Left lung (tissue), 10 donors: ENCODE measurements around the gene CHPF2. TPM values are rescaled to one million over a fixed set of nuclear protein-coding genes. Genes with fewer than 3 reads are reported as not detected.

Experiments used
- ATAC-seq: fragments of 200-7000 bp; cut with Tn5 transposase; one replicate; pipeline ENCODE4 v1.9.1; 2020; ENCODE audit warnings: moderate library complexity
- DNase-seq, 4 donors: peaks; one replicate each; pipeline ENCODE4 v3.0.0-alpha.2; 2013 to 2020
- H3K27ac ChIP-seq, 2 donors: fragments of 200-600 bp; sonication (generic) in 1 of 2; one replicate each; pipeline versions ENCODE4 v1.5.0 to v1.8.0; 2020 to 2021
- H3K27me3 ChIP-seq, 2 donors: fragments of 200-600 bp; sonication (generic) in 1 of 2; one replicate each; pipeline versions ENCODE4 v1.5.0 to v1.8.0; 2020 to 2021
- H3K36me3 ChIP-seq, 2 donors: fragments of 200-600 bp; sonication (generic) in 1 of 2; one replicate each; pipeline versions ENCODE4 v1.5.0 to v1.8.0; 2020 to 2021
- H3K4me1 ChIP-seq, 2 donors: fragments of 200-600 bp; one replicate each; pipeline ENCODE4 v1.8.0; 2021
- H3K4me3 ChIP-seq, 2 donors: fragments of 200-600 bp; sonication (generic) in 1 of 2; one replicate each; pipeline versions ENCODE4 v1.5.0 to v1.8.0; 2020 to 2021; ENCODE audit warnings: mild to moderate bottlenecking in 1 of 2
- H3K9me3 ChIP-seq, 2 donors: fragments of 200-600 bp; sonication (generic) in 1 of 2; one replicate each; pipeline versions ENCODE4 v1.5.0 to v1.8.0; 2020 to 2021
- intact Hi-C, 2 donors: fragments of 100-400 bp; cut with DNase I; formaldehyde crosslinking; loops; one replicate each; pipeline versions ENCODE4 v1.11.2 to v1.14.2; 2022
- polyA plus RNA-seq, 6 donors: library from polyadenylated mRNA; unstranded; fragments of 120-200 nt; gene quantifications; one replicate each; pipeline ENCODE4 v1.2.1, GENCODE V29; 2013; ENCODE audit not compliant: insufficient read length in 6 of 6
- total RNA-seq, 2 donors: library from RNA; stranded (reverse); fragmentation: NEBNext Ultra II Directional; extraction: Animal tissue kit (Norgen Biotek cat#: 25700); gene quantifications; one replicate each; pipeline ENCODE4 v1.2.1, GENCODE V29; 2021
- TF ChIP-seq, protein P1 (sequence below), 2 donors: fragments of 200-600 bp; sonication (generic) in 1 of 2; IDR thresholded peaks; one replicate each; pipeline versions ENCODE4 v1.5.0 to v1.8.0; 2021; ENCODE audit warnings: antibody characterized with exemption in 2 of 2
- donor health status: DM: no; HTN: yes; CAD: no.
- donor health status: DM: no; HTN: no; CAD: no.

The CHPF2 gene
- total and polyA plus RNA-seq, 8 donors, result 18.1 to 53.8 (median 23.0) TPM

DNA sequence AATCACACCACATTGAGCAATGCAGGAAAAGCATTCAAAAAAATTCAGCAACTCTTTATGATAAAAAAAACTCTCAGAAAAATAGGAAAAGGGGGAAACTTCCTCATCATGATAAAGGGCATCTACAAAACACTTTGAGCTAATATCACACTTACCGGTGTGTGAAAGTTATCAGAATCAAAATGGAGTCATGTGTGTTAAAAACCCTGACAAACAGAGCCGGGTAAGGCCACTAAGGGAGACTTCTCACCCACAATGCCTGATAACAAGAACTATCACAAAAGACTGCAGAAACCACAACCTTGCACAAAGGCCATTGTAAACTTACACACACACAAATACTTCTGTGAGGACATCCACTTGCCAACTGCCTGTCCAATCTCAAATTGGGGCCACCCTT lies 51.0 kb downstream of the CHPF2 start:
- intact Hi-C loops, result no loop called here
- no peak for DNase-seq
- H3K36me3 ChIP-seq, result no peaks in the 10 kb centered on the region
- no peak for ATAC-seq
- no peak overlapping the region for H3K4me3 ChIP-seq
- H3K27me3 ChIP-seq, result peaks cover 5 to 49% of the 10 kb centered on the region in 2 donors
- TF ChIP-seq, protein P1, sequence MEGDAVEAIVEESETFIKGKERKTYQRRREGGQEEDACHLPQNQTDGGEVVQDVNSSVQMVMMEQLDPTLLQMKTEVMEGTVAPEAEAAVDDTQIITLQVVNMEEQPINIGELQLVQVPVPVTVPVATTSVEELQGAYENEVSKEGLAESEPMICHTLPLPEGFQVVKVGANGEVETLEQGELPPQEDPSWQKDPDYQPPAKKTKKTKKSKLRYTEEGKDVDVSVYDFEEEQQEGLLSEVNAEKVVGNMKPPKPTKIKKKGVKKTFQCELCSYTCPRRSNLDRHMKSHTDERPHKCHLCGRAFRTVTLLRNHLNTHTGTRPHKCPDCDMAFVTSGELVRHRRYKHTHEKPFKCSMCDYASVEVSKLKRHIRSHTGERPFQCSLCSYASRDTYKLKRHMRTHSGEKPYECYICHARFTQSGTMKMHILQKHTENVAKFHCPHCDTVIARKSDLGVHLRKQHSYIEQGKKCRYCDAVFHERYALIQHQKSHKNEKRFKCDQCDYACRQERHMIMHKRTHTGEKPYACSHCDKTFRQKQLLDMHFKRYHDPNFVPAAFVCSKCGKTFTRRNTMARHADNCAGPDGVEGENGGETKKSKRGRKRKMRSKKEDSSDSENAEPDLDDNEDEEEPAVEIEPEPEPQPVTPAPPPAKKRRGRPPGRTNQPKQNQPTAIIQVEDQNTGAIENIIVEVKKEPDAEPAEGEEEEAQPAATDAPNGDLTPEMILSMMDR (IDR thresholded peaks at IDR 0.05), result no peak
- no peaks in the 10 kb centered on the region for H3K4me1 ChIP-seq
- no peaks in the 10 kb centered on the region for H3K9me3 ChIP-seq
- no peak overlapping the region for H3K27ac ChIP-seq

DNA sequence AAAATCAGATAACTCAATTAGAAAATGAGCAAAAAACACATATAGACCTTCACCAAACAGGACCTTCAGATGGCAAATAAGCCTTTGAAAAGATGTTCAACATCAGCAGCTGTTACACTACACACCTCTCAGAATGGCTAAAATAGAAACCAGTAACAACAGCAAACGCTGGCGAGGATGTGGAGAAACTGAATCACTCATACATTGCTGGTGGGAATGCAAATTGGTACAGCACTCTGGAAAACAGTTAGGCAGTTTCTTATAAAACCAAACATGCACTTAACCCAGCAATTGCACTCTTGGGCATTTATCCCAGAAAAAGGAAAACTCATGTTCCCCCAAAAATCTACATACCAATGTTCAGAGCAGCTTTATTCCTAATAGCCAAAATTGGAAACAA lies 53.9 kb downstream of the CHPF2 start:
- TF ChIP-seq, protein P1 (IDR thresholded peaks at IDR 0.05), result no peak
- H3K27ac ChIP-seq, result no peak overlapping the region
- H3K36me3 ChIP-seq, result no peaks in the 10 kb centered on the region
- ATAC-seq (peak; percentile 48), DNase-seq (no peak)
- H3K4me1 ChIP-seq, result peaks cover 0 to 5% of the 10 kb centered on the region in 2 donors
- no peaks in the 10 kb centered on the region for H3K9me3 ChIP-seq
- peaks cover 5 to 41% of the 10 kb centered on the region in 2 donors for H3K27me3 ChIP-seq
- intact Hi-C loops, result no loop called here
- no peak overlapping the region for H3K4me3 ChIP-seq

Other genes with a start within 250 kb of the CHPF2 start
- 10 to 100 TPM; 12.1 to 21.8 TPM for gene NOS3, start 241.5 kb upstream of the CHPF2 start, total RNA-seq
- 10 to 100 TPM in 2 of 6 donors, 1 to 10 TPM in 4; 7.5 to 11.3 (median 9.7) TPM for gene NOS3, start 241.5 kb upstream of the CHPF2 start, polyA plus RNA-seq
- gene ATG9B, start 208.0 kb upstream of the CHPF2 start, total RNA-seq, result under 1 TPM; 0.68 to 0.70 TPM
- 1 to 10 TPM; 3.4 to 7.1 (median 3.8) TPM for gene ATG9B, start 208.0 kb upstream of the CHPF2 start, polyA plus RNA-seq
- gene ABCB8, start 204.0 kb upstream of the CHPF2 start, total RNA-seq, result 10 to 100 TPM; 47.5 to 52.1 TPM
- 10 to 100 TPM; 20.5 to 32.8 (median 22.4) TPM for gene ABCB8, start 204.0 kb upstream of the CHPF2 start, polyA plus RNA-seq
- 1 to 10 TPM; 2.7 to 3.5 TPM for gene ASIC3, start 184.0 kb upstream of the CHPF2 start, total RNA-seq
- 1 to 10 TPM; 2.3 to 6.0 (median 3.4) TPM for gene ASIC3, start 184.0 kb upstream of the CHPF2 start, polyA plus RNA-seq
- 10 to 100 TPM; 15.6 to 17.1 TPM for gene CDK5, start 174.6 kb upstream of the CHPF2 start, total RNA-seq
- 10 to 100 TPM; 13.8 to 15.7 (median 14.3) TPM for gene CDK5, start 174.6 kb upstream of the CHPF2 start, polyA plus RNA-seq
- gene SLC4A2, start 172.9 kb upstream of the CHPF2 start, total RNA-seq, result 100 to 1,000 TPM; 191 to 205 TPM
- 100 to 1,000 TPM in 3 of 6 donors, 10 to 100 TPM in 3; 81.7 to 134 (median 100) TPM for gene SLC4A2, start 172.9 kb upstream of the CHPF2 start, polyA plus RNA-seq
- 10 to 100 TPM; 63.5 to 65.7 TPM for gene FASTK, start 151.7 kb upstream of the CHPF2 start, total RNA-seq
- 10 to 100 TPM; 38.2 to 60.7 (median 48.3) TPM for gene FASTK, start 151.7 kb upstream of the CHPF2 start, polyA plus RNA-seq
- gene TMUB1, start 149.0 kb upstream of the CHPF2 start, total RNA-seq, result 10 to 100 TPM; 39.6 to 49.1 TPM
- 10 to 100 TPM; 21.2 to 30.9 (median 23.0) TPM for gene TMUB1, start 149.0 kb upstream of the CHPF2 start, polyA plus RNA-seq
- gene AGAP3, start 146.0 kb upstream of the CHPF2 start, total RNA-seq, result 100 to 1,000 TPM; 161 to 167 TPM
- 100 to 1,000 TPM in 2 of 6 donors, 10 to 100 TPM in 4; 83.3 to 103 (median 98.7) TPM for gene AGAP3, start 146.0 kb upstream of the CHPF2 start, polyA plus RNA-seq
- not detected for gene GBX1, start 64.8 kb upstream of the CHPF2 start, total RNA-seq
- under 1 TPM in 3 of 6 donors, not detected in 3; 0.24 to 0.42 (median 0.28) TPM for gene GBX1, start 64.8 kb upstream of the CHPF2 start, polyA plus RNA-seq
- not detected for gene ASB10, start 45.2 kb upstream of the CHPF2 start, total RNA-seq
- not detected for gene ASB10, start 45.2 kb upstream of the CHPF2 start, polyA plus RNA-seq
- not detected for gene H2BK1, start 22.0 kb upstream of the CHPF2 start, total RNA-seq
- gene H2BK1, start 22.0 kb upstream of the CHPF2 start, polyA plus RNA-seq, result not detected
- 10 to 100 TPM; 27.1 to 40.6 TPM for gene ABCF2, start 5.3 kb upstream of the CHPF2 start, total RNA-seq
- 10 to 100 TPM; 20.3 to 31.6 (median 24.1) TPM for gene ABCF2, start 5.3 kb upstream of the CHPF2 start, polyA plus RNA-seq
- gene SMARCD3, start 16.2 kb downstream of the CHPF2 start, total RNA-seq, result 10 to 100 TPM; 45.5 to 49.4 TPM
- 100 to 1,000 TPM in 4 of 6 donors, 10 to 100 TPM in 2; 86.2 to 130 (median 107) TPM for gene SMARCD3, start 16.2 kb downstream of the CHPF2 start, polyA plus RNA-seq
- gene NUB1, start 109.3 kb downstream of the CHPF2 start, total RNA-seq, result 10 to 100 TPM; 40.9 to 42.4 TPM
- gene NUB1, start 109.3 kb downstream of the CHPF2 start, polyA plus RNA-seq, result 10 to 100 TPM; 68.3 to 81.8 (median 73.8) TPM
- 1 to 10 TPM in 1 of 2 donors, under 1 TPM in 1; 0.85 to 1.1 TPM for gene WDR86, start 177.6 kb downstream of the CHPF2 start, total RNA-seq
- gene WDR86, start 177.6 kb downstream of the CHPF2 start, polyA plus RNA-seq, result 10 to 100 TPM; 16.5 to 24.1 (median 21.8) TPM
- gene CRYGN, start 207.7 kb downstream of the CHPF2 start, total RNA-seq, result not detected
- gene CRYGN, start 207.7 kb downstream of the CHPF2 start, polyA plus RNA-seq, result under 1 TPM; 0.34 to 0.75 (median 0.56) TPM